Measurements from ENCODE around the gene WDR88.

GRCh38 chr19:33157906-33158305 lies 26.0 kb downstream of the WDR88 start:
- TF ChIP-seq, protein P1, sequence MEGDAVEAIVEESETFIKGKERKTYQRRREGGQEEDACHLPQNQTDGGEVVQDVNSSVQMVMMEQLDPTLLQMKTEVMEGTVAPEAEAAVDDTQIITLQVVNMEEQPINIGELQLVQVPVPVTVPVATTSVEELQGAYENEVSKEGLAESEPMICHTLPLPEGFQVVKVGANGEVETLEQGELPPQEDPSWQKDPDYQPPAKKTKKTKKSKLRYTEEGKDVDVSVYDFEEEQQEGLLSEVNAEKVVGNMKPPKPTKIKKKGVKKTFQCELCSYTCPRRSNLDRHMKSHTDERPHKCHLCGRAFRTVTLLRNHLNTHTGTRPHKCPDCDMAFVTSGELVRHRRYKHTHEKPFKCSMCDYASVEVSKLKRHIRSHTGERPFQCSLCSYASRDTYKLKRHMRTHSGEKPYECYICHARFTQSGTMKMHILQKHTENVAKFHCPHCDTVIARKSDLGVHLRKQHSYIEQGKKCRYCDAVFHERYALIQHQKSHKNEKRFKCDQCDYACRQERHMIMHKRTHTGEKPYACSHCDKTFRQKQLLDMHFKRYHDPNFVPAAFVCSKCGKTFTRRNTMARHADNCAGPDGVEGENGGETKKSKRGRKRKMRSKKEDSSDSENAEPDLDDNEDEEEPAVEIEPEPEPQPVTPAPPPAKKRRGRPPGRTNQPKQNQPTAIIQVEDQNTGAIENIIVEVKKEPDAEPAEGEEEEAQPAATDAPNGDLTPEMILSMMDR (optimal IDR thresholded peaks at IDR 0.05 in 1 of 3, IDR thresholded peaks at IDR 0.05 in 1 of 3, conservative IDR thresholded peaks at IDR 0.05 in 1 of 3; ENCODE audit: extremely low read depth in 1 of 3, insufficient read depth in 2 of 3, low read length in 3 of 3): no peak
- no peak for TF ChIP-seq EZH2 (IDR thresholded peaks at IDR 0.05; ENCODE audit: low read length)

All from keratinocyte (primary cell).